Karpas-422 (cell line): ENCODE results near the gene PARVB. TPM values are rescaled to one million over a fixed set of nuclear protein-coding genes. Genes with fewer than 3 reads are reported as not detected.
A peak's percentile ranks its signal among the peaks of the same experiment; 100 is the strongest.
"Not testable (repeated sequence)": the region's sequence is repeated elsewhere in the genome, so short reads cannot be mapped to it uniquely, and the experiment has no call there.

ENCODE experiments used
- DNase-seq: peaks from one replicate; pipeline ENCODE4 v3.0.0-alpha.2; 2015
- H2AFZ ChIP-seq: fragments of 200-600 bp; sonication (generic); 2 replicates; pipeline ENCODE4 v1.6.1; 2014; ENCODE audit warnings: antibody characterized with exemption, low read length, mixed read lengths
- H3K27ac ChIP-seq: fragments of 200-600 bp; sonication (generic); 2 replicates; pipeline ENCODE4 v1.5.1; 2014; ENCODE audit warnings: mild to moderate bottlenecking, low read length, moderate library complexity
- H3K27me3 ChIP-seq: fragments of 200-600 bp; sonication (generic); 2 replicates; pipeline ENCODE4 v1.6.1; 2014; ENCODE audit warnings: low read length, mixed read lengths
- H3K36me3 ChIP-seq: fragments of 200-600 bp; sonication (generic); 2 replicates; pipeline ENCODE4 v1.6.1; 2014; ENCODE audit warnings: low read length, mixed read lengths; ENCODE audit not compliant: insufficient read depth
- H3K4me1 ChIP-seq: fragments of 200-600 bp; sonication (generic); 2 replicates; pipeline ENCODE4 v1.6.1; 2014; ENCODE audit warnings: mild to moderate bottlenecking, low read length, mixed read lengths
- H3K4me2 ChIP-seq: fragments of 200-600 bp; sonication (generic); 2 replicates; pipeline ENCODE4 v1.6.1; 2014; ENCODE audit warnings: low read length, low read depth, mild to moderate bottlenecking; ENCODE audit not compliant: poor library complexity, severe bottlenecking
- H3K4me3 ChIP-seq: fragments of 200-600 bp; sonication (generic); 2 replicates; pipeline ENCODE4 v1.5.1; 2014; ENCODE audit warnings: mild to moderate bottlenecking, antibody characterized with exemption, low read length, mixed read lengths
- H3K79me2 ChIP-seq: fragments of 200-600 bp; sonication (generic); 2 replicates; pipeline ENCODE4 v1.6.1; 2014; ENCODE audit warnings: mild to moderate bottlenecking, low read length, mixed read lengths
- H3K9ac ChIP-seq: fragments of 200-600 bp; sonication (generic); 2 replicates; pipeline ENCODE4 v1.6.0; 2014; ENCODE audit warnings: low read length
- H3K9me2 ChIP-seq: fragments of 200-600 bp; sonication (generic), shearing (Covaris generic); replicated peaks from 2 replicates; pipeline ENCODE4 v1.6.0; 2014; ENCODE audit warnings: mild to moderate bottlenecking, low read length, moderate library complexity; ENCODE audit not compliant: insufficient read depth
- H3K9me3 ChIP-seq: fragments of 300-700, 200-600 bp; sonication (generic); 2 replicates; pipeline ENCODE4 v1.6.1; 2014; ENCODE audit warnings: low read length, mixed read lengths
- H4K20me1 ChIP-seq: fragments of 200-600 bp; sonication (generic); 2 replicates; pipeline ENCODE4 v1.6.1; 2014; ENCODE audit warnings: mild to moderate bottlenecking, antibody characterized with exemption, low read length, low read depth; ENCODE audit not compliant: insufficient read depth
- total RNA-seq: library from RNA; depleted of rRNA; stranded (reverse); fragments of >200 nt; shearing (Covaris generic); gene quantifications from 2 replicates; pipeline ENCODE4 v1.2.3, GENCODE V29; 2014; ENCODE audit warnings: low replicate concordance

Gene PARVB
- total RNA-seq, 1 experiment from 2014 or later = 24.9 TPM

DNA sequence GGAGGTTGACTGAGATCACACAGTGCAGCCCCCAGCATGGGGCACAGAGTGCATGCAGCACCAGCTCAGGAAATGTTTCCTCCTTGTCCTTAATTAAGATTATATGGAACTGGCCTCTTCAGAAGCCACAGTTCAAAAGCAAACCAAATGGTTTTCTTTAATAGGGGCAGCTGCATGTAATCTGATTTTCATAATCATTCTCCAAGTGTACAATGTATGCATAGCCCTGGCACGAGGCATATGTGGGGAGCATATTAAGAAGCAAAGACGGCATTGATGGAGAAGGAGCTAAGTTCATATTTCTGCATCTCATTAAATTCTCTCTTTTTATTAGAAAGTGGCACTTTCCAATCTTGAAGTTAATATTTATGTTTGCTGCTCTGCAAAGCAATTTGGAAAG is 9.9 kb upstream of the PARVB start:
- Histone ChIP-seq H3K9me3 (no peaks in the 10 kb centered on the region), H3K9ac (no peak overlapping the region), H3K36me3 (no peaks in the 10 kb centered on the region), H3K9me2 (no peaks in the 10 kb centered on the region), H4K20me1 (no peaks in the 10 kb centered on the region), H3K27me3 (no peaks in the 10 kb centered on the region), H3K79me2 (no peaks in the 10 kb centered on the region), H3K4me1 (peaks cover 6% of the 10 kb centered on the region; the same call in 1 of the 2 replicates), H2AFZ (no peak overlapping the region), H3K4me3 (no peak overlapping the region), H3K27ac (no peak overlapping the region), H3K4me2 (no peak overlapping the region)
- no peak for DNase-seq

DNA sequence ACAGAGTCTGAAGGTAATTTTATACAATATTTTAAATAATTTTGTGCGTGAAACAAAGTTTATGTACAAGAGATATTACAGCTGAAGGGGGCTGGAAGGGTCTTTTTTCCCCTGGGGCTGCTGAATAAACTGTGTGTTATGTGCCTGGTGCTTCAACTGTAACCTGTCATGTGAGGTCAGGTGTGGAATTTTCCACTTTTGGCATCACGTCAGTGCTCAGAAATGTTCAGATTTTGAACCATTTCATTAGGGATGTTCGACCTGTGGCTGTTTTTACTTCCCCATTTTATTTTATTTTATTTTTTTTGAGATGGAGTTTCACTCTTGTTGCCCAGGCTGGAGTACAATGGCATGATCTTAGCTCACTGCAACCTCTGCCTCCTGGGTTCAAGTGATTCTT is 7.5 kb upstream of the PARVB start:
- not testable (repeated sequence) for H3K36me3 ChIP-seq, H2AFZ ChIP-seq, H4K20me1 ChIP-seq, H3K9me3 ChIP-seq, H3K79me2 ChIP-seq, H3K4me2 ChIP-seq, H3K9me2 ChIP-seq, H3K4me1 ChIP-seq, H3K27me3 ChIP-seq, DNase-seq, H3K27ac ChIP-seq, H3K9ac ChIP-seq, H3K4me3 ChIP-seq

DNA sequence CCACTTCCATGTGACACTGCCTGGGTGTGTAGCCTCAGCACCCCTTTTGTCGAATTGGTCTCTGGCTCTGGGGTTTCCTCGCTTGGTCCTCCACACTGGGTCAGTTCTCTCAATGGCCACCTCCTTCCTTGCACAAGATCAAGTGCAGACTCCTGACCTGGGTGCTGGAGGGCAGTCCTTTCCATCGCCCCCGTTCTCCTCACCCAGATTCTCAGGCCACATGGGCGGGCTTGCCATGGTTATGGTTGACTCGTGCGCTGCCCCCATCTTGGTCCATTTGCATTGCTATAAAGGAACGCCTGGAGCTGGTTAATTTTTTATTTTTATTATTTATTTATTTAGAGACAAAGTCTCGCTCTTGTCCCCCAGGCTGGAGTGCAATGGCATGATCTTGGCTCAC is 5.5 kb upstream of the PARVB start:
- no peak overlapping the region for H2AFZ ChIP-seq
- no peak overlapping the region for H3K9ac ChIP-seq
- H3K27me3 ChIP-seq = no peaks in the 10 kb centered on the region
- H3K27ac ChIP-seq = no peak overlapping the region
- no peaks in the 10 kb centered on the region for H3K9me2 ChIP-seq
- no peak for DNase-seq
- H3K4me3 ChIP-seq = no peak overlapping the region
- H3K79me2 ChIP-seq = no peaks in the 10 kb centered on the region
- no peaks in the 10 kb centered on the region for H3K9me3 ChIP-seq
- H4K20me1 ChIP-seq = no peaks in the 10 kb centered on the region
- H3K36me3 ChIP-seq = no peaks in the 10 kb centered on the region
- H3K4me1 ChIP-seq = peaks cover 11% of the 10 kb centered on the region
- no peak overlapping the region for H3K4me2 ChIP-seq

DNA sequence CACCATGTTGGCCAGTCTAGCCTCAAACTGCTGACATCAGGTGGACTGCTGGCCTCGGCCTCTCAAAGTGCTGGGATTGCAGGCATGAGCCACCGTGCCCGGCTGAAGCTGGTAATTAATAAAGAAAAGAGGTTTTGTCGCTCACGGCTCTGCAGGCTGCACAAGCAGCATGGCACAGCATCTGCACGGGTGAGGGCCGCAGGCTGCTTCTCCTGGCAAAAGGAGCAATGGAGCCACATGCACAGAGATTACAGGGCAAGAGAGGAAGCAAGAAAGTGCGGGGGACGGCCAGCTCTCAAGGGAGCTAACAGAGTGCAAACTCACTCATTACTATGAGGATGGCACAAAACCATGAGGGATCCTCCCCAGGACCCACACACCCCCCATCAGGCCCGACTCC is 4.7 kb upstream of the PARVB start:
- Histone ChIP-seq H3K9me2 (no peaks in the 10 kb centered on the region), H3K4me2 (no peak overlapping the region), H3K36me3 (no peaks in the 10 kb centered on the region), H3K27ac (no peak overlapping the region), H2AFZ (no peak overlapping the region), H3K79me2 (no peaks in the 10 kb centered on the region), H3K4me1 (peaks cover 15% of the 10 kb centered on the region), H3K4me3 (no peak overlapping the region), H4K20me1 (no peaks in the 10 kb centered on the region), H3K27me3 (no peaks in the 10 kb centered on the region), H3K9ac (no peak overlapping the region), H3K9me3 (no peaks in the 10 kb centered on the region)
- DNase-seq = no peak

DNA sequence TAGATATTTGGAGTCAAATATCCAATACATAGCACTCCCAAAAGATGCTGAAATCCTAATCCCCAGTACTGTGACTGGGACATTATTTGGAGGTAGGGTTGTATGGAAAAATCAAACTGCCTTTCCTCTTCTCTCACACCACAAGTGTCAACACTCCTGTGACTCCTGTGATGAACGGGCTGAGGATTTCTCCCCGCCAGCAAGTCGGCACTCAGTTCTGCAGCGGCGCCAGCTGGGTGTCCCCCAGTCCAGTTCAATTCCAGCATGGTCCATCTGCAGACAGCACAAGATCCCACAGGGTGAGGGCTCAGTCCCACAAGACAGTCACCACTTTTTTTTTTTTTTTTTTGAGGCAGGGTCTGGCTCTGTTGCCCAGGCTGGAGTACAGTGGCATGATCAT is 4.3 kb upstream of the PARVB start:
- Histone ChIP-seq H3K4me1 (peaks cover 19% of the 10 kb centered on the region), H3K36me3 (no peaks in the 10 kb centered on the region), H3K9ac (no peak overlapping the region), H3K9me3 (no peaks in the 10 kb centered on the region), H2AFZ (no peak overlapping the region), H3K27me3 (no peaks in the 10 kb centered on the region), H3K9me2 (no peaks in the 10 kb centered on the region), H3K79me2 (no peaks in the 10 kb centered on the region), H3K4me3 (no peak overlapping the region), H4K20me1 (no peaks in the 10 kb centered on the region), H3K27ac (no peak overlapping the region), H3K4me2 (no peak overlapping the region)
- DNase-seq = no peak

DNA sequence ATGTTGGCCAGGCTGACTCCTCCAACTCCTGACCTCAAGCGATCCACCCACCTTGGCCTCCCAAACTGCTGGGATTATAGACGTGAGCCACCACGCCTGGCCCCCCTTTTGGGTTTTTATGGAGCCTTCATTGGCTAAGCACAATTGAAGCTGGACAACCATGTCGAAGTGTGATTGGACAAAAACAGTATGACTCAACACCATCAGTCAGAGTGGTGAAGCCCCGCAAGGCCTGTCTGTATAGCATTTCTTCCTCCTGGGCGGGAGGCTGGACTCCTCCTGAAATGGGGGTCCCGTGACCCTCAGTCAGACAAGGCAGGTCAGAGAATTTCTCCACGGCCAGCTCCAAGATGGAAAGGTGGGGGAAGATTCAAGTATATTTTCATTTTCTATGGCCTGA is 3.1 kb upstream of the PARVB start:
- DNase-seq = no peak
- H3K9ac ChIP-seq = no peak overlapping the region
- no peaks in the 10 kb centered on the region for H3K79me2 ChIP-seq
- no peak overlapping the region for H3K4me3 ChIP-seq
- H3K27ac ChIP-seq = no peak overlapping the region
- H2AFZ ChIP-seq = no peak overlapping the region
- no peaks in the 10 kb centered on the region for H3K36me3 ChIP-seq
- peaks cover 30% of the 10 kb centered on the region for H3K4me1 ChIP-seq
- no peaks in the 10 kb centered on the region for H3K27me3 ChIP-seq
- H3K9me3 ChIP-seq = no peaks in the 10 kb centered on the region
- no peak overlapping the region for H3K4me2 ChIP-seq
- H4K20me1 ChIP-seq = no peaks in the 10 kb centered on the region
- H3K9me2 ChIP-seq = no peaks in the 10 kb centered on the region

DNA sequence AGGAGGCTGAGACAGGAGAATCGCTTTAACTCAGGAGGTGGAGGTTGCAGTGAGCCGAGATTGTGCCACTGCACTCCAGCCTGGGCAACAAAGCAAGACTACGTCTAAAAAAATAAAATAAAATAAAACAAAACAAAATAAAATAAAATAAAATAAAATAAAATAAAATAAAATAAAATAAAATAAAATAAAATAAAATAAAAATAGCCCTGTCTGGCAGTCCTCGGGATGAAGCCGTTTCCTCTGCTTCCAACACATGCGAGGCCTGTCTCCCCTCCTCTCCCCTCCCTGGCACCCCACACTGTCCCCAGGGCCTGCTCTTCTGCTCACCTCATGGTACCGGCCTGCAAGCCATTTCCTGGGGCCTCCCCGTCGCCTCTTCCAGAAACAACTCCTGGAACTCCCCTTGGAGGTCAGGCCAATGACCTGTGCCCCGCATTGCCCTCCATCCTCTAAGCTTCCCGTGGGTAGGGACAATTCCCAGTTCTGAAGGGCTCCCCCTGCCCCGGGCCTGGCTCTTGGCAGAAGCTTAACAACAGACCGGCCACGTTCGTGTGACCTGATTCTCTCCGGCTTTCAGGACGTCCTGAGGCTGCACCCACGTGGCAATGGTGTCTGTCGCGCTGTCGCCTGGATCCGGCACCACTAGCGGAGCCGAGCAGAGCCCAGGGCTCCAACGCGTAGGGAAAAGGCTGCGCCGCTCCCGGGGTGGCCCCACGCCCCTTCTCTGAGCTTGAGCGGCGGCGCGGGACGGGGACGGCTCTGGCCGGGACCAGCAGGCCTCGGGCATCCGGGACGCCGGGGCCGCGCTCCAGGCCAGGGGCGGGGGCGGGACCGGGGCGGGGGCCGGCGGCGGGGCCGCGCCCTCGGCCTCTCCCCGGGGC is 456 bp upstream of the PARVB start:
- Histone ChIP-seq H3K9me3 (no peaks in the 10 kb centered on the region), H3K36me3 (no peaks in the 10 kb centered on the region), H2AFZ (peak overlapping the region; percentile 96; the same call in 1 of the 2 replicates), H3K9ac (peak overlapping the region; percentile 94), H4K20me1 (no peaks in the 10 kb centered on the region), H3K79me2 (no peaks in the 10 kb centered on the region), H3K9me2 (no peaks in the 10 kb centered on the region), H3K4me1 (peaks cover 40% of the 10 kb centered on the region), H3K4me2 (peak overlapping the region; percentile 97), H3K4me3 (peak overlapping the region; percentile 81), H3K27me3 (no peaks in the 10 kb centered on the region), H3K27ac (no peak overlapping the region)
- peak; percentile 74 for DNase-seq

DNA sequence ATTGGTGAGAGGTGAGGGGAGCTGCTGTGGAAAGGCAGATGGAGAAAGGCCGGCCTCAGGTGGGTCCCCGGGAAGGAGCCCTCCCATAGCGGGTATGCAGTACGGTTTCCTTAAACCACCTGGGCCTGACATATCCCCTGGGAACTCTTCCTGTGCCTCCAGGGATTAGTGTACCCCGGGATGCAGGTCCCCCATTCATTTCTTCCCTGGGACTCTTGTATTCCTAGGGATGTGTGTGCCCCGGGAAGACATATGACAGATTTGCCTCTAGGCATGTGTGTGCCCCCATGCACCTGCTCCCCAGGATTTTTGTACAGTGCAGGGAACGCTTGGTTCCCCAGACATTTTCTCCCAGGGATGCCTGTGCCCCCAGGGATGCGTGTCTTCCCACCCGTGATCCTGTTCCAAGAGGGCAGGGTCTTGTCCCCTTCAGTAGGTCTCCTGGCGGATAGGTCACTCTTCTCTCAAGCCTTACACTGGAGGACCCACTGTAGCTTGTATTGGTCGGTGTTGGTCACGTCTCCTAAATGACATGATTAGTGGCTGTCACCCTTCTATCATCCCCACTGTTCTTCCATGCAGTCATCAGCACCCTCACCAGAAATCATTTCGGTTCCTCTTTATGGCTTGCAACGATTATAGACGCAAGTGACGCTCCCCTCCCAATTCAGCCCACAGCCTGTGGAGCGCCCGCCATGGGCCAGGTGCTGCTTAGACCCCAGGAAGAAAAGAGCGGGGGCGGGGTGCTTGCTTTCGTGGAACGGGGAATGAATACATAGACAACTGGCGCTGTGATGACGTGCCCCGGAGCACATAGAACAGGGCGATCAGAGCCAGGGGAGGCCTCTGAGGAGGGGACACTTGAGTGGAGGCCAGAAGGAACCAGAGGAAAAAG is 1.3 kb downstream of the PARVB start:
- Histone ChIP-seq H3K27ac (no peak overlapping the region), H2AFZ (no peak overlapping the region), H3K4me3 (peak overlapping the region; percentile 73), H3K9ac (peak overlapping the region; percentile 69), H3K36me3 (no peaks in the 10 kb centered on the region), H3K4me2 (peak overlapping the region; percentile 76), H3K79me2 (no peaks in the 10 kb centered on the region), H4K20me1 (0 out of 2 replicates have a peak, but pooled peaks cover 7% of the 10 kb centered on the region), H3K9me2 (no peaks in the 10 kb centered on the region), H3K4me1 (peaks cover 40% of the 10 kb centered on the region), H3K27me3 (no peaks in the 10 kb centered on the region), H3K9me3 (no peaks in the 10 kb centered on the region)
- DNase-seq = peak; percentile 89
